Caki2 (cell line): Measurements from ENCODE around the gene USP14. TPM values are rescaled to one million over a fixed set of nuclear protein-coding genes. Genes with fewer than 3 reads are reported as not detected.
"Not testable (repeated sequence)": the region's sequence is repeated elsewhere in the genome, so short reads cannot be mapped to it uniquely, and the experiment has no call there.

Experiments used
- DNase-seq: peaks from one replicate; pipeline ENCODE4 v3.0.0-alpha.2; 2015; ENCODE audit warnings: low read depth
- in situ Hi-C: cut with HindIII; loops from 2 replicates; pipeline ENCODE4 v1.10.0; 2016; ENCODE audit warnings: low sequenced_read_pairs, low pct_unique_long_range_greater_than_20kb, mixed read lengths
- total RNA-seq: library from RNA; depleted of rRNA; stranded (reverse); fragments of >200 nt; shearing (Covaris generic); gene quantifications from 2 replicates; pipeline ENCODE4 v1.2.3, GENCODE V29; 2014; ENCODE audit warnings: low replicate concordance; rRNA removed

The USP14 gene
- 8.7 and 12.5 TPM in 2 replicates for total RNA-seq

DNA sequence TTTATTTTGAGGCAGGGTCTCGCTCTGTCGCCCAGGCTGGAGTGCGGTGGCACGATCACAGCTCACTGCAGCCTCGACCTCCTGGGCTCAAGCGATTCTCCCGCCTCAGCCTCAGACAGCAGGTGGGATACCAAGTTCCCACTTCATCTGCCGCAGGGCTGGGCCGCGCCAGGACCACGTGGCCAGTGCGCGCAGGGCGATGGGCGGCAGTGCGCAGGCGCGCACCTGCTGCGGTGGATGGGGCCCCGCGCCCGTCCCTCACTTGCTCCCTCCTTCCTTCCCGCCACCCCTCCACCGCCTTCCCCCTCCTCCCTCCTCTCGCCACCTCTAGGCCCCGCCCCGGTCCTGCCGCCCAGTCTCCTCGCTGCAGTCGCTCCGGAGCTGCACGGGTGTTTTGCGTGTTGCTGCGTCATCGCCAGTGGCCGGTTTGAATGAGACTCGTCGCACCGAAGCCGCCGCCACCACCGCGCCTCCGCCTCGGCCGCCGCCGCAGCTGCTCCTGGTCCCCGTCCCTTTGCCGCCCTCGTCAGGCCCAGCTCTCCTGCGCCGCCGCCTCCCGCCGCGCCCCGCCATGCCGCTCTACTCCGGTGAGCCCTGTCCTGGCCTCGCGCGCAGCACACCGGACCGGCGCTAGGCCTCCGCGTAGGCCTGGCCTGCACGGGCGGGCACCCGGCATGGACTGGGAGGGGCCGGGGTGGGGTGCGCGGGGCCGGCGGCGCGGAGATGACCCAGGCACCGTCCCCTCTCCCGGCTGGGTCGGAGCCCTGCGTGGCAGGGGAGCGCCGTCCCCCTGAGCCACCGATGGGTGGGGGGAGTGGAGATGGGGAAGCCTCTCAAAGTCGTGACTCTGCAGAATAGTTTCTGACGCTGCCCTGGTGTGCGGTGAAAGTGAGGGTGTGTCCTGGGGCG lies at the start of gene USP14:
USP14 (plus strand) TSS at position 430 of the 909 bp plus-strand sequence; CDS start at position 572, 142 bp downstream.
- in situ Hi-C loops = no loop called here
- DNase-seq = peak; percentile 91

DNA sequence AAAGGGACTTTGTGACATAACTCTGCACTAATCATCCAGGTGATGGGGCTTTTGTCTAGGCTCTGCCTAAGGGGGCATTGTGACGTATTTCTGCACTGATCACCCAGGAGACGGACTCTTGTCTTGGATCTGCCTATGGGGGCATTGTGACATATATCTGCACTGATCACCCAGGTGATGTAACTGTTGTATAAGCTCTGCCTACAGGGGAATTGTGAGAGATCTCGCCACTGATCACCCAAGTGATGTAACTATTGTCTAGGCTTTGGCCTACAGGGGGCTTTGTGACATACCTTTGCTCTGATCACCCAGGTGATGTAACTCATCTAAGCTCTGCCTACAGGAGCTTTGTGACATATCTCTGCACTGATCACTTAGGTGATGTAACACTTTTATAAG lies 49.7 kb upstream of the USP14 start:
- in situ Hi-C loops = not testable (repeated sequence)

DNA sequence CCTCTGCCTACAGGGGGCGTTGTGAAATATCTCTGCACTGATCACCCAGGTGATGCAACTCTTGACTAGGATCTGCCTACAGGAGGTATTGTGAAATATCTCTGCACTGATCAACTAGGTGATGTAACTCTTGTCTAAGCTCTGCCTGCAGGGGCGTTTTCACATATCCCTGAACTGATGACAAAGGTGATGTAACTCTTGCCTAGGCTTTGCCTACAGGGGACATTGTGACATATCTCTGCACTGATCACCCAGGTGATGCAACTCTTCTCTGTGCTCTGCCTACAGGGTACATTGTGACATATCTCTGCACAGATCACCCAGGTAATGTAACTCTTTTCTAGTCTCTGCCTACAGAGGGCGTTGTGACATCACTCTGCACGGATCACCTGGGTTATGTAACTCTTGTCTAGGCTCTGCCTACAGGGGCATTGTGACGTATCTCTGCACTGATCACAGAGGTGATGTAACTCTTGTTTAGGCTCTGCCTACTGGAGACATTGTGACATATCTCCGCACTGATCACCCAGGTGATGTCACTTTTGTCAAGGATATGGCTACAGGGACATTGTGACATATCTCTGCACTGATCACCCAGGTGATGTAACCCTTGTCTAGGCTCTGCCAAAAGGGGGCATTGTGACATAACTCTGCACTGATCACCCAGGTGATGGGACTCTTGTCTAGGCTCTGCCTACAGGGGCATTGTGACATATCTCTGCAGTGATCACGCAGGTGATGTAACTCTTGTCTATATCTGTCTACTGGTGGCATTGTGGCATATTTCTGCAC lies 49.0 kb upstream of the USP14 start:
- DNase-seq = peak; percentile 60
- in situ Hi-C loops = not testable (repeated sequence)

More for the DNA sequence above, 49.7 kb upstream of the USP14 start:
- DNase-seq = not testable (repeated sequence)

DNA sequence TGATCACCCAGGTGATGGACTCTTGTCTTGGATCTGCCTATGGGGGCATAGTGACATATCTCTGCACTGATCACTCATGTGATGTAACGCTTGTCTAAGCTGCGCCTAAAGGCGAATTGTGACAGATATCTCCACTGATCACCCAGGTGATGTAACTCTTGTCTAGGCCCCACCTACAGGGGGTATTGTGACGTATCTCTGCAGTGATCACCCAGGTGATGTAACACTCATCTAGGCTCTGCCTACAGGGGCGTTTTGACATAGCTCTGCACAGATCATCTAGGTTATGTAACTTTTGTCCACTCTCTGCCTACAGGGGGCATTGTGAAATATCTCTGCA lies 48.5 kb upstream of the USP14 start:
- DNase-seq, in situ Hi-C loops: not testable (repeated sequence)

DNA sequence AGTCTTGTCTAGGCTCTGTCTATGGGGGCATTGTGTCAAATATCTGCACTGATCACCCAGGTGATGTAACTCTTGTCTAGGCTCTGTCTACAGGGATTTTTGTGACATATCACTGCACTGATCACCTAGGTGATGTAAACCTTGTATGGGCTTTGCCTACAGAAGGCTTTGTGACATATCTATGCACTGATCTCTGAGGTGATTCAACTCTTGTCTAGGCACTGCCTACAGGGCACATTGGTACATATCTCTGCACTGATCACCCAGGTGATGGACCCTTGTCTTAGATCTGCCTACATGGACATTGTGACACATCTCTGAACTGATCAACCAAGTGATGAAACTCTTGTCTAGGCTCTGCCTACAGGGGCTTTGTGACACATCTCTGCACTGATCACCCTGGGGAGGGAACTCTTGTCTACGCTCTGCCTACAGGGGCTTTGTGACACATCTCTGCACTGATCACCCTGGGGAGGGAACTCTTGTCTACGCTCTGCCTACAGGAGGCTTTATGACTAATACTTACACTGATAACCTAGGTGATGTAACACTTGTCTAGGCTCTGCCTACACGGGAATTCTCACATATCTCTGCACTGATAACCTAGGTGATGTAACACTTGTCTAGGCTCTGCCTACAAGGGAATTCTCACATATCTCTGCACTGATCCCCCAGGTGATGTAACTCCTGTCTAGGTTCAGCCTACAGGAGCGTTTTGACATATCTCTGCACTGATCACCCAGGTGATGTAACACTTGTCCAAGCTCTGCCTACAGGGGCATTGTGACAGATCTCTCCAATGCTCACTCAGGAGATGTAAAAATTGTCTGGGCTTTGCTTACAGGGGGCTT lies 47.8 kb upstream of the USP14 start:
- DNase-seq = peak; percentile 8
- in situ Hi-C loops = not testable (repeated sequence)

DNA sequence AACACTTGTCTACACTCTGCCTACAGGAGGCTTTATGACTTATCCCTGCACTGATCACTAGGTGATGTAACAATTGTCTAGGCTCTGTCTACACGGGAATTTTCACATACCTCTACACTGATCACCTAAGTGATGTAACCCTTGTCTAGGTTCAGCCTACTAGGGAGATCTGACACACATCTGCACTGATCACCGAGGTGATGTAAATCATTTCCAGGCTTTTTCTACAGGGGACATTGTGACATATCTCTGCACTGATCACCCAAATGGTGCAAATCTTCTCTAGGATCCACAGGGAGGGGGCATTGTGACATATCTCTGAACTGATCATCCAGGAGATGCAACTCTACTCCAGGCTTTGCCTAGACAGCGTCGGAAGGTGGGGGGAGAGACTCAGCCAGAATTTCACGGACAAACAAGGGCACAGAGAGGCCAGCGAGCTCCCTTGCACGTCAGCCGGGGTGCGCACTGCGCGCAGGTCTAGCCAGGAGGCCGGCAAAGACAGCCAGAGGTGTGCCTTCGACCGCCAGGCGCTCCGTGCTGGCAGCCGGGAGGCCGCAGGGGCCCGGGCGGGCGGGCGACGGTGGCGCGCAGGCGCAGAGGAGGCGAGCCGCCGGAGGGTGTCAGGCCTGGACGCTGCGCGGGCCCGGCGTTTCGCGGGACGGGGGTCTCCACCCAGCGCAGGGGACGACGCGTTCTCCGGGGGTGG lies 46.9 kb upstream of the USP14 start:
- peak; percentile 77 for DNase-seq
- in situ Hi-C loops = no loop called here

- DNase-seq, in situ Hi-C loops: not testable (repeated sequence)
Observed at GRCh38 chr18:112015-112733, 46.2 kb upstream of the USP14 start.

DNA sequence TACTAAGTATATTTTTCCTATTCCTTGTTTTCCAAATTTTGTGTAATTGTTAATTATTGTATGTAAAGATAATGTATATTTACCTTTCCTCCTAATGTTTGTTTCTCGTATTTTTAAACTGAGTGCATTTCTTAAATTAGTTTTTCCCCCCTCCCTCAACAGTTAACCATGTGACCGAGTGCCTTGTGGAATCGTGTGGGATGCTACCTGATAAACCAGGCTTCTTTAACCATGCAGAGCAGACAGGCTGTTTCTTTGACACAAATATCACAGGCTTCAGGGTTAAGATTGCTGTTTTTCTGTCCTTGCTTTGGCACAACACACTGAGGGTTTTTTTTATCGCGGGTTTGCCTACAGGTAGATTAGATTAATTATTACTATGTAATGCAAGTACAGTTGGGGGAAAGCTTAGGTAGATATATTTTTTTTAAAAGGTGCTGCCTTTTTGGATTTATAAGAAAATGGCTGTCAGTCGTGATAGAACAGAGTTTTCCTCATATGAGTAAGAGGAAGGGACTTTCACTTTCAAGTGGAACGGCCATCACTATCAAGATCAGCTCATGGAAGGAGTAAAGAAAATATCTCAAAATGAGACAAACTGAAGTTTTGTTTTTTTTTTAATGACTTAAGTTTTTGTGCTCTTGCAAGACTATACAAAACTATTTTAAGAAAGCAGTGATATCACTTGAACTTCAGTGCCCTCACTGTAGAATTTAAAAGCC lies 37.7 kb upstream of the USP14 start:
- in situ Hi-C loops, DNase-seq: not testable (repeated sequence)

DNA sequence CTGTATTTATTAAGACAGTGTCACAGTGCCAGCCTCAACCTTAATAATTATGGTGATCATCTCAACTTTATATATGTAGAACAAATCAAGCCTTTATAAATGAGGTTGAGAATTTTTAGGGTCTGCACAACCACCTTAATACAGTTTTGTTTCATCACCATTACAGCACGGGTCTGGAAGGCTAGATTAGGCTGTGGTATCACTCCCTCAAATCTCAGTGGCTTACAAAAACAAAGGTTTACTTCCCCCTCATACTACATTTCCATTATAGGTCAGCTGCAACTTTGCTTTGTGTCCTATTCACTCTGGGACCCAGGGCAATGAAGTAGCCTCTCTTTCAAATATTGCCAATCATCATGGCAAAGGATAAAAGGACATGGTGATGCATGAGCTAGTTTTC lies 23.3 kb upstream of the USP14 start:
- no peak for DNase-seq
- in situ Hi-C loops = no loop called here

DNA sequence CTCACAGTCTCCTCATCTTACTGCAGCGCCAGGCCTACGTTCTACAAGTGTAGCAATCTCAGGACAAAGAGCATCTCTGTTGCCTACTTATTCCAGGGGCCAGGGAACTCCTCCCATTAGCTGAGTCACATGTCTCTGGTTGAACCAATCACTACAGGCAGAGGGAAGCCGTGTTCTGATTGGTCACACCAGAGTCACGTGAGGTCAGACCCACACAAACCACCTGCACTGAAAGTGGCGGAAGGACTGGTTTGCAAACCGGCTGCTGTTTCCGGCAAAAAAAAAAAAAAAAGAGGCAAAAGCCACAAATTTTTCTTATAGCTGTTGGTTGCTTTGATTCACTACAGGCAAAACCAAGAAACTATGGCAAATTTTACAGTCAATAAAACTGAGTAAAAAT lies 21.9 kb upstream of the USP14 start:
- no peak for DNase-seq

GRCh38 chr18:137327-137726 lies 21.0 kb upstream of the USP14 start:
- in situ Hi-C loops = no loop called here
- no peak for DNase-seq

More for the DNA sequence above, 21.9 kb upstream of the USP14 start:
- in situ Hi-C loops = no loop called here

GRCh38 chr18:140670-141266 lies 17.6 kb upstream of the USP14 start:
- no peak for DNase-seq
- in situ Hi-C loops = no loop called here

DNA sequence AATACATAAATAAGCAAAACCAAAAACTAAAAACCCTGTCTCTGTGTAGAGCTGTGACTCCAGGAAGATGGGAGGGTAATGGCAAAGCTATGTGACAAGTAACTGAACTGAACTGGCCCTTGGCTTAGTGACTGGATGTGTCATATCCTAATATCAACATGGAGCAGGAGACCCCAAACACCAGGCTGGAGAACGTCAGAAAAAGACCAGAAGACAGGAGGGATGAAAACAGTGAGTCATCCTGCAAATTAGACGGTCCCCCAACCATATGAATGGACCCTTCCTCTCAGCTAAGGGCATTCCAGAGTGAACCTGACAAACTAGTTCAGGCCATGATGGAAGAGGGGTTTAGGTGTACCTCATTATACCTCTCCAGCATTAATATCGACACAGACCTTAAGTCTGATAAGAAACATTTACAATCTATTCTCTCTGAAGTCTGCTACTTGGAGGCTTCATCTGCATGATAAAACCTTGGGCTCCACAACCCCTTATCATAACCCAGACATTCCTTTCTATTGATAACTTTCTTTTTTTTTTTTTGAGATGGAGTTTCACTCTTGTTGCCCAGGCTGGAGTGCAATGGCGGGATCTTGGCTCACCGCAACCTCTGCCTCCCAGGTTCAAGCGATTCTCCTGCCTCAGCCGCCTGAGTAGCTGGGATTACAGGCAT lies 15.6 kb upstream of the USP14 start:
- DNase-seq, in situ Hi-C loops: not testable (repeated sequence)

GRCh38 chr18:148841-149240 lies 9.5 kb upstream of the USP14 start:
- DNase-seq = no peak
- in situ Hi-C loops = no loop called here

DNA sequence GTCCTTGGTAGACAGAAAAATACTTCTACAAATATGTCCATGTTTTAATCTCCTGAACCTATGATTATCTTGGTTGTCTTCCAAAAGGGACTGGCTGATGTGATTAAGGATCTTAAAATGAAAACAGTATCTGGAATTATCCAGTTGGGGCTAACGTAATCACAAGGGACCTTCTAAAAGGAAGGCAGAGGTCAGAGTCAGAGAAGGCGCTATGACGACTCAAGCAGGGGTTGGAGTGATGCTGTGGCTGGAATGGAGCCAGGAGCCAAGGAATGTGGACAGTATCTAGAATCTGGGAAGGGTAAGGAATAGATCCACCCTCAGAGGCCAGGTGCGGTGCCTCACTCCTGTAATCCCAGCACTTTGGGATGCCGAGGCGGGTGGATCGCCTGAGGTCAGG lies 4.2 kb upstream of the USP14 start:
- in situ Hi-C loops = no loop called here
- no peak for DNase-seq

DNA sequence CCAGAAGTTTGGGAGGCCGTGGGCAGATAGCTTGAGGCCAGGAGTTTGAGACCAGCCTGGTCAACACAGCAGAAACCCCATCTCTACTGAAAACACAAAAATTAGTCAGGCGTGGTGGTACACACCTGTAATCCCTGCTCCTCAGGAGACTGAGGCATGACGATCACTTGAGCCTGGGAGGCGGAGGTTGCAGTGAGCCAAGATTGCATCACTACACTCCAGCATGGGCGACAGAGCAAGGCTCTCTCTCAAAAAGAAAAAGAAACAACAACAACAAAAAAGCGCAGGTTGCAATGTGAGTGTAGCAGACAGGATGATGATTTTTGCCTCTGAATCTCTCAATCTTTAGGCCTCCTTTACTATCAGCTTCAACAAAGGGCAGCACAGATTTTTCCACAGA lies 2.7 kb upstream of the USP14 start:
- DNase-seq = no peak
- in situ Hi-C loops = no loop called here
